GM12878 (cell line): Measurements from ENCODE around the gene LRRC56. TPM values are rescaled to one million over a fixed set of nuclear protein-coding genes. Genes with fewer than 3 reads are reported as not detected.

Experiments used
- ATAC-seq: fragments of 200-7000 bp; cut with Tn5 transposase; 3 replicates; pipeline ENCODE4 v1.9.1; 2020; ENCODE audit warnings: mild to moderate bottlenecking, moderate library complexity
- BruUV-seq: library from RNA; stranded (reverse); fragments of 400-500 nt; replicated peaks from 2 replicates; lab custom pipeline; 2021; lab: Mats Ljungman, UMichigan
- CTCF ChIA-PET: fragments of 300-600 bp; sonication (Branson Sonifier 250); formaldehyde crosslinking; extraction: SDS; loops from one replicate; lab custom pipeline; 2021; ENCODE audit warnings: inconsistent platforms; lab: Yijun Ruan, JAX
- POLR2A ChIA-PET: fragments of 350-600 bp; formaldehyde crosslinking; extraction: SDS; loops from one replicate; lab custom pipeline; 2021; ENCODE audit warnings: inconsistent platforms; lab: Charles Lee
- RAD21 ChIA-PET: fragments of 300-600 bp; sonication (Branson Sonifier 250); formaldehyde crosslinking; loops from one replicate; lab custom pipeline; 2023; ENCODE audit warnings: antibody characterized with exemption; ENCODE audit not compliant: unreplicated experiment; lab: Charles Lee
- SMC1A ChIA-PET: fragments of 300-600 bp; sonication (Branson Sonifier 250); formaldehyde crosslinking; loops from one replicate; lab custom pipeline; 2023; ENCODE audit not compliant: unreplicated experiment, uncharacterized antibody; lab: Charles Lee
- DNase-seq: peaks from one replicate; pipeline ENCODE4 v3.0.0-alpha.2; 2011; ENCODE audit warnings: low read depth, low spot score
- FAIRE-seq: peaks from 3 replicates; lab custom pipeline; 2011; peaks lifted over from hg19 to GRCh38; lab: Jason Lieb, UNC
- H2AFZ ChIP-seq: 2 replicates; pipeline ENCODE4 v1.6.0; 2011; ENCODE audit warnings: low read depth, low read length, control low read depth; ENCODE audit not compliant: control insufficient read depth
- H3K27ac ChIP-seq: 2 replicates; pipeline ENCODE4 v1.5.1; 2011; ENCODE audit warnings: control low read depth; ENCODE audit not compliant: control insufficient read depth, insufficient read depth
- H3K27me3 ChIP-seq, 2 experiments: replicated peaks in 1 of 2; 2 replicates each; pipeline versions ENCODE4 v1.6.0 to v1.6.1; 2011; ENCODE audit warnings: low read length in 1 of 2; ENCODE audit not compliant: control insufficient read depth in 2 of 2, insufficient read depth in 2 of 2
- H3K36me3 ChIP-seq, 2 experiments: 2 replicates each; pipeline ENCODE4 v1.5.1; 2011; ENCODE audit warnings: low read length in 1 of 2; ENCODE audit not compliant: control insufficient read depth in 2 of 2, insufficient read depth in 2 of 2
- H3K4me1 ChIP-seq: 2 replicates; pipeline ENCODE4 v1.6.1; 2011; ENCODE audit warnings: mild to moderate bottlenecking, low read length, moderate library complexity, mixed read lengths; ENCODE audit not compliant: control insufficient read depth, insufficient read depth
- H3K4me2 ChIP-seq: 2 replicates; pipeline ENCODE4 v1.6.0; 2011; ENCODE audit warnings: control low read depth; ENCODE audit not compliant: control insufficient read depth, insufficient read depth
- H3K4me3 ChIP-seq: fragments of 200-600 bp; sonication (generic); 2 replicates; pipeline ENCODE4 v1.5.1; 2016
- H3K79me2 ChIP-seq: 2 replicates; pipeline ENCODE4 v1.6.0; 2011; ENCODE audit warnings: low read length; ENCODE audit not compliant: control insufficient read depth, insufficient read depth
- H3K9ac ChIP-seq: 2 replicates; pipeline ENCODE4 v1.8.0; 2011; ENCODE audit warnings: low read length, control low read depth, mixed read lengths; ENCODE audit not compliant: control insufficient read depth, insufficient read depth
- H3K9me3 ChIP-seq: replicated peaks from 3 replicates; pipeline ENCODE4 v1.5.1; 2011; ENCODE audit warnings: mild to moderate bottlenecking, low read length; ENCODE audit not compliant: control insufficient read depth, insufficient read depth
- H4K20me1 ChIP-seq: 2 replicates; pipeline ENCODE4 v1.6.0; 2011; ENCODE audit not compliant: control insufficient read depth, insufficient read depth
- BACH1 ChIP-seq: fragments of 450-650 bp; IDR thresholded peaks from 2 replicates; pipeline ENCODE4 v1.6.1; 2017; ENCODE audit warnings: mild to moderate bottlenecking, borderline replicate concordance
- BCL11A ChIP-seq: IDR thresholded peaks from 2 replicates; pipeline ENCODE4 v1.6.1; 2011; ENCODE audit warnings: low read depth, low read length
- EZH2 ChIP-seq: IDR thresholded peaks from 2 replicates; pipeline ENCODE4 v1.6.1; 2012; ENCODE audit warnings: low read depth, mild to moderate bottlenecking, control low read depth, inconsistent platforms, low read length, borderline replicate concordance; ENCODE audit not compliant: control insufficient read depth
- FOS ChIP-seq: IDR thresholded peaks from 3 replicates; pipeline ENCODE4 v1.6.1; 2011; ENCODE audit warnings: borderline replicate concordance; ENCODE audit not compliant: insufficient read length; ENCODE audit errors: extremely low read depth
- NFXL1 ChIP-seq: fragments of 450-650 bp; IDR thresholded peaks from 2 replicates; pipeline ENCODE4 v1.6.1; 2017; ENCODE audit warnings: antibody characterized with exemption, mild to moderate bottlenecking, borderline replicate concordance
- NRF1 ChIP-seq: conservative IDR thresholded peaks from 2 replicates; pipeline ENCODE4 v1.6.1; 2011; ENCODE audit warnings: mild to moderate bottlenecking, low read depth, low read length, improper control_type of control experiment
- PBX3 ChIP-seq: IDR thresholded peaks from 2 replicates; pipeline ENCODE4 v1.6.1; 2011; ENCODE audit warnings: mild to moderate bottlenecking, low read depth, low read length, moderate library complexity; ENCODE audit not compliant: insufficient replicate concordance
- POLR2AphosphoS5 ChIP-seq: IDR thresholded peaks from 2 replicates; pipeline ENCODE4 v1.6.1; 2011; ENCODE audit warnings: mild to moderate bottlenecking, low read length, inconsistent platforms
- RB1 ChIP-seq: fragments of 450-650 bp; formaldehyde crosslinking; IDR thresholded peaks from 2 replicates; pipeline ENCODE4 v1.6.1; 2017; ENCODE audit warnings: mild to moderate bottlenecking, borderline replicate concordance
- TAF1 ChIP-seq: IDR thresholded peaks from 2 replicates; pipeline ENCODE4 v1.6.1; 2011; ENCODE audit warnings: mild to moderate bottlenecking, low read depth, low read length, borderline replicate concordance
- TCF12 ChIP-seq: IDR thresholded peaks from 2 replicates; pipeline ENCODE4 v1.6.1; 2011; ENCODE audit warnings: low read depth, mild to moderate bottlenecking, low read length
- TCF7 ChIP-seq: IDR thresholded peaks from 2 replicates; pipeline ENCODE4 v1.6.1; 2014; ENCODE audit warnings: antibody characterized with exemption, borderline replicate concordance
- ZBTB11 ChIP-seq: fragments of 450-650 bp; formaldehyde crosslinking; IDR thresholded peaks from 2 replicates; pipeline ENCODE4 v1.5.0; 2022; ENCODE audit warnings: mild to moderate bottlenecking, missing genetic modification characterization
- ZNF622 ChIP-seq: fragments of 450-650 bp; IDR thresholded peaks from 2 replicates; pipeline ENCODE4 v1.6.1; 2017; ENCODE audit warnings: mild to moderate bottlenecking, inconsistent platforms
- ZZZ3 ChIP-seq: IDR thresholded peaks from 2 replicates; pipeline ENCODE4 v1.6.1; 2011; ENCODE audit warnings: low read depth; ENCODE audit not compliant: control insufficient read depth, insufficient read length
- WGBS: methylation state at CpG from one replicate; pipeline ENCODE4 v1.1.6; 2016; ENCODE audit warnings: low lambda C conversion rate; ENCODE audit not compliant: insufficient replicate concordance, insufficient coverage; ENCODE audit errors: missing lambda C conversion rate; 5-methylcytosine and 5-hydroxymethylcytosine counted together
- in situ Hi-C: fragments of 300-500 bp; cut with MboI; formaldehyde crosslinking; loops from 9 replicates; pipeline ENCODE4 v1.14.3; 2018; ENCODE audit warnings: mixed read lengths
- intact Hi-C: fragments of 100-400 bp; cut with micrococcal nuclease; formaldehyde crosslinking; loops from one replicate; pipeline ENCODE4 v1.14.2; 2022; ENCODE audit not compliant: unreplicated experiment
- polyA plus RNA-seq, 11 experiments: library from polyadenylated mRNA; depleted of rRNA in 4 of 11; unstranded in 6 of 11; stranded (reverse) in 5 of 11; fragments of >200 nt; fragmentation: Nextera tagmentation in 4 of 11; fragmentation: Illumina TruSeq in 1 of 11; extraction: Ambion mirVana in 4 of 11; extraction: Trizol in 1 of 11; gene quantifications; 1 replicate in 1 of 11; 2 replicates in 10 of 11; pipeline versions ENCODE4 v1.2.1 to v1.2.3, GENCODE V29; 2011 to 2016; ENCODE audit warnings: inconsistent platforms in 2 of 11, missing spikeins in 2 of 11, low read depth in 1 of 11
- total RNA-seq, 4 experiments: library from RNA; depleted of rRNA in 3 of 4; stranded (reverse); fragments of >200 nt in 3 of 4; fragmentation: Illumina TruSeq in 1 of 4; extraction: Trizol in 1 of 4; gene quantifications; 2 replicates each; pipeline versions ENCODE4 v1.2.1 to v1.2.3, GENCODE V29; 2013 to 2021

LRRC56 gene
- total and polyA plus RNA-seq, 10 of the 15 experiments (the other 5 are each of a cell fraction or from before 2014, with no cell fraction given): 0.02 to 1.9 (median 0.75) TPM; not detected in 1

- 76% methylated on average over 30 of the region's 30 CpGs for WGBS
- Histone ChIP-seq H3K9ac (no peak overlapping the region), H3K4me2 (no peak overlapping the region), H3K27ac (no peak overlapping the region), H3K36me3 (peaks cover 0 to 10% of the 10 kb centered on the region in 2 experiments; a peak in 2 of 4 replicates), H3K4me3 (no peak overlapping the region), H3K4me1 (no peaks in the 10 kb centered on the region), H3K9me3 (no peaks in the 10 kb centered on the region), H3K27me3 (no peaks in the 10 kb centered on the region), H4K20me1 (no peaks in the 10 kb centered on the region), H2AFZ (no peak overlapping the region), H3K79me2 (no peaks in the 10 kb centered on the region)
- ChIA-PET RAD21 (no interaction called here), CTCF (no interaction called here), POLR2A (interaction anchor here (1.0 kb wide), 1 partner anchor 193 kb away, joined by 5 read pairs; no protein-coding TSS in a partner anchor), SMC1A (no interaction called here)
- FAIRE-seq (no peak), DNase-seq (no peak), ATAC-seq (no peak)
- BruUV-seq: no TSS peak
- in situ Hi-C loops: no loop called here
- intact Hi-C loops: no loop called here
- TF ChIP-seq NRF1 (no peak), POLR2AphosphoS5 (no peak), FOS (no peak), EZH2 (no peak), RB1 (no peak), TAF1 (no peak), BACH1 (no peak), ZBTB11 (CRISPR knock-in tag) (no peak), BCL11A (no peak), NFXL1 (no peak), PBX3 (no peak), TCF12 (no peak), ZZZ3 (no peak), ZNF622 (no peak), TCF7 (no peak)
Observed at GRCh38 chr11:528166-528814, 9.0 kb upstream of the LRRC56 start.
